IMR-90 (cell line): ENCODE results near the gene PLA2G3. TPM values are rescaled to one million over a fixed set of nuclear protein-coding genes. Genes with fewer than 3 reads are reported as not detected.

Experiments used
- ATAC-seq: fragments of 200-7000 bp; cut with Tn5 transposase; 2 replicates; pipeline ENCODE4 v1.9.1; 2020; ENCODE audit warnings: low read depth, mild to moderate bottlenecking, moderate library complexity
- BruUV-seq: library from RNA; stranded (reverse); fragments of 400-500 nt; replicated peaks from 2 replicates; lab custom pipeline; 2021; lab: Mats Ljungman, UMichigan
- CTCF ChIA-PET: fragments of 300-600 bp; formaldehyde crosslinking; extraction: SDS; loops from one replicate; lab custom pipeline; 2021; ENCODE audit warnings: antibody characterized with exemption; lab: Yijun Ruan, JAX
- POLR2A ChIA-PET: fragments of 300-600 bp; sonication (Branson Sonifier 250); formaldehyde crosslinking; loops from one replicate; lab custom pipeline; 2022; ENCODE audit warnings: antibody characterized with exemption; ENCODE audit not compliant: unreplicated experiment; lab: Charles Lee
- DNase-seq: peaks from one replicate; pipeline ENCODE4 v3.0.0; 2013
- H2AFZ ChIP-seq: replicated peaks from 2 replicates; pipeline ENCODE3; 2013; ENCODE audit warnings: low read length, mild to moderate bottlenecking; ENCODE audit not compliant: poor library complexity
- H2AK5ac ChIP-seq: 2 replicates; pipeline ENCODE4 v1.6.1; 2013; ENCODE audit warnings: low read depth, low read length, inconsistent platforms
- H2AK9ac ChIP-seq: replicated peaks from 2 replicates; pipeline ENCODE3; 2013; ENCODE audit warnings: mild to moderate bottlenecking, low read depth, low read length, moderate library complexity; ENCODE audit not compliant: poor library complexity
- H2BK120ac ChIP-seq: 2 replicates; pipeline ENCODE4 v1.6.1; 2013; ENCODE audit warnings: low read depth, low read length, inconsistent platforms
- H2BK15ac ChIP-seq: 3 replicates; pipeline ENCODE4 v1.6.1; 2013; ENCODE audit warnings: low read depth, low read length, inconsistent platforms
- H2BK20ac ChIP-seq: 2 replicates; pipeline ENCODE4 v1.6.1; 2013; ENCODE audit warnings: low read depth, mild to moderate bottlenecking, inconsistent platforms, low read length, moderate library complexity
- H2BK5ac ChIP-seq: 2 replicates; pipeline ENCODE4 v1.6.1; 2013; ENCODE audit warnings: mild to moderate bottlenecking, low read depth, low read length, inconsistent platforms; ENCODE audit not compliant: poor library complexity, severe bottlenecking
- H3K14ac ChIP-seq: replicated peaks from 2 replicates; pipeline ENCODE4 v1.6.1; 2013; ENCODE audit warnings: low read depth, low read length, inconsistent platforms
- H3K18ac ChIP-seq: 2 replicates; pipeline ENCODE4 v1.6.1; 2013; ENCODE audit warnings: low read depth, low read length, control low read depth
- H3K23ac ChIP-seq: 2 replicates; pipeline ENCODE4 v1.6.1; 2013; ENCODE audit warnings: low read depth, low read length, inconsistent platforms
- H3K27ac ChIP-seq: 2 replicates; pipeline ENCODE4 v1.5.1; 2013; ENCODE audit warnings: mild to moderate bottlenecking, control low read depth, low read length; ENCODE audit not compliant: insufficient read depth
- H3K27me3 ChIP-seq: 2 replicates; pipeline ENCODE4 v1.6.1; 2013; ENCODE audit warnings: low read length; ENCODE audit not compliant: control insufficient read depth, insufficient read depth
- H3K36me3 ChIP-seq: 2 replicates; pipeline ENCODE4 v1.6.1; 2013; ENCODE audit warnings: low read length, mixed read lengths; ENCODE audit not compliant: control insufficient read depth, insufficient read depth
- H3K4ac ChIP-seq: 2 replicates; pipeline ENCODE4 v1.6.1; 2013; ENCODE audit warnings: low read depth, low read length, inconsistent platforms
- H3K4me1 ChIP-seq: 2 replicates; pipeline ENCODE4 v1.6.1; 2013; ENCODE audit warnings: low read length, mixed read lengths; ENCODE audit not compliant: control insufficient read depth, insufficient read depth
- H3K4me2 ChIP-seq: 2 replicates; pipeline ENCODE4 v1.6.1; 2013; ENCODE audit warnings: low read depth, mild to moderate bottlenecking, control low read depth, low read length, moderate library complexity
- H3K4me3 ChIP-seq: 2 replicates; pipeline ENCODE4 v1.5.1; 2013; ENCODE audit warnings: low read depth, mild to moderate bottlenecking, control low read depth, low read length, moderate library complexity; ENCODE audit not compliant: insufficient read depth
- H3K56ac ChIP-seq: 2 replicates; pipeline ENCODE4 v1.6.1; 2013; ENCODE audit warnings: low read length, inconsistent platforms; ENCODE audit not compliant: insufficient read depth; ENCODE audit errors: extremely low read depth
- H3K79me1 ChIP-seq, 2 experiments: 2 replicates each; pipeline ENCODE4 v1.6.1; 2013; ENCODE audit warnings: low read length in 2 of 2, inconsistent platforms in 1 of 2, low read depth in 1 of 2
- H3K9ac ChIP-seq: 2 replicates; pipeline ENCODE4 v1.6.1; 2013; ENCODE audit warnings: low read depth, low read length, control low read depth
- H3K9me1 ChIP-seq: 2 replicates; pipeline ENCODE4 v1.6.1; 2013; ENCODE audit warnings: low read length, inconsistent platforms; ENCODE audit not compliant: insufficient read depth
- H3K9me3 ChIP-seq: 2 replicates; pipeline ENCODE4 v1.6.1; 2013; ENCODE audit warnings: low read length; ENCODE audit not compliant: control insufficient read depth, insufficient read depth
- H4K20me1 ChIP-seq: 2 replicates; pipeline ENCODE4 v1.6.1; 2013; ENCODE audit warnings: low read length, inconsistent platforms; ENCODE audit not compliant: insufficient read depth
- H4K5ac ChIP-seq: 2 replicates; pipeline ENCODE4 v1.6.1; 2013; ENCODE audit warnings: mild to moderate bottlenecking, low read depth, low read length, control low read depth
- H4K8ac ChIP-seq, 2 experiments: 2 replicates each; pipeline ENCODE4 v1.6.1; 2013; ENCODE audit warnings: low read depth in 2 of 2, low read length in 2 of 2, control low read depth in 1 of 2, inconsistent platforms in 1 of 2
- H4K91ac ChIP-seq: 2 replicates; pipeline ENCODE4 v1.6.1; 2013; ENCODE audit warnings: low read depth, low read length, inconsistent platforms; ENCODE audit not compliant: insufficient read depth
- CEBPB ChIP-seq: IDR thresholded peaks from 2 replicates; pipeline ENCODE4 v1.6.1; 2012; ENCODE audit warnings: low read depth, low read length, improper control_type of control experiment
- CHD1 ChIP-seq: IDR thresholded peaks from 2 replicates; pipeline ENCODE4 v1.6.1; 2012; ENCODE audit warnings: low read depth, low read length, improper control_type of control experiment
- NFE2L2 ChIP-seq: fragments of 150-350 bp; IDR thresholded peaks from 2 replicates; pipeline ENCODE4 v1.6.1; 2016; ENCODE audit warnings: low read depth, mild to moderate bottlenecking, low read length
- POLR2A ChIP-seq: IDR thresholded peaks from 2 replicates; pipeline ENCODE4 v1.6.1; 2012; ENCODE audit warnings: mild to moderate bottlenecking, low read depth, low read length
- RAD21 ChIP-seq: IDR thresholded peaks from 2 replicates; pipeline ENCODE4 v1.6.1; 2012; ENCODE audit warnings: low read length, improper control_type of control experiment
- WGBS, 2 experiments: methylation state at CpG; one replicate each; pipeline versions ENCODE4 v1.1.5 to v1.1.7; 2013; ENCODE audit warnings: missing lambda C conversion rate in 2 of 2; ENCODE audit not compliant: insufficient read length in 1 of 2; ENCODE audit errors: extremely low coverage in 2 of 2; 5-methylcytosine and 5-hydroxymethylcytosine counted together
- dilution Hi-C: fragments of 300-500 bp; cut with HindIII; formaldehyde crosslinking; loops from one replicate; pipeline ENCODE4 v1.14.3; 2018; ENCODE audit warnings: low sequenced_read_pairs; ENCODE audit not compliant: unreplicated experiment
- in situ Hi-C: fragments of 300-500 bp; cut with MboI; formaldehyde crosslinking; loops from 3 replicates; pipeline ENCODE4 v1.14.3; 2019; ENCODE audit warnings: low sequenced_read_pairs, inconsistent platforms, mixed read lengths
- intact Hi-C: fragments of 100-400 bp; cut with micrococcal nuclease; formaldehyde crosslinking; loops from 2 replicates; pipeline ENCODE4 v1.10.0; 2022
- polyA plus RNA-seq, 3 experiments: library from polyadenylated mRNA; depleted of rRNA; stranded (reverse); fragments of >200 nt; gene quantifications; 2 replicates each; pipeline ENCODE4 v1.2.3, GENCODE V29; 2012; ENCODE audit warnings: low replicate concordance in 1 of 3
- total RNA-seq: library from RNA; depleted of rRNA; stranded (reverse); fragments of >200 nt; gene quantifications from 2 replicates; pipeline ENCODE4 v1.2.3, GENCODE V29; 2012

Gene PLA2G3
- total and polyA plus RNA-seq, 2 of the 4 experiments (the other 2 are of a cell fraction), result under 0.01 to 0.12 TPM

GRCh38 chr22:31177420-31178162, 37.3 kb upstream of the PLA2G3 start (continued):
- TF ChIP-seq CHD1 (no peak), CEBPB (peak; percentile 51; the same call in 1 of the 2 replicates), NFE2L2 (peak; percentile 59; the same call in 1 of the 2 replicates)

GRCh38 chr22:31176923-31177322, 36.6 kb upstream of the PLA2G3 start:
- intact Hi-C loops (no loop called here), in situ Hi-C loops (no loop called here), dilution Hi-C loops (no loop called here)
- no peak overlapping the region for H3K4me2 ChIP-seq
- peak overlapping the region; percentile 66 for H3K9ac ChIP-seq
- H3K27ac ChIP-seq, result peak overlapping the region; percentile 93
- peak overlapping the region; percentile 99 for H2BK120ac ChIP-seq
- H2AK9ac ChIP-seq, result peak overlapping the region; percentile 86
- peaks cover 21% of the 10 kb centered on the region for H3K9me1 ChIP-seq
- H4K91ac ChIP-seq, result peak overlapping the region; percentile 100
- no peak overlapping the region for H2AFZ ChIP-seq
- H3K14ac ChIP-seq, result peak overlapping the region; percentile 96
- H3K9me3 ChIP-seq, result no peaks in the 10 kb centered on the region
- H3K56ac ChIP-seq, result peak overlapping the region; percentile 93
- no peak for TF ChIP-seq POLR2A
- no peak for TF ChIP-seq RAD21
- H4K8ac ChIP-seq, result peak overlapping the region; percentile 91 to 98
- H4K20me1 ChIP-seq, result peaks cover 4% of the 10 kb centered on the region; the same call in 1 of the 2 replicates
- ChIA-PET POLR2A (interaction anchor here (1.1 kb wide), 1 partner anchor 116 kb away, joined by 3 read pairs; the partner anchor contains the start of gene PIK3IP1), CTCF (interaction anchor here (1.0 kb wide), 1 partner anchor 10 kb away, joined by 4 read pairs; no protein-coding TSS in a partner anchor)
- peak overlapping the region; percentile 60; the same call in 1 of the 2 replicates for H4K5ac ChIP-seq
- H2BK20ac ChIP-seq, result peak overlapping the region; percentile 99
- H2BK5ac ChIP-seq, result peak overlapping the region; percentile 100
- H3K27me3 ChIP-seq, result no peaks in the 10 kb centered on the region
- H3K23ac ChIP-seq, result peak overlapping the region; percentile 93
- peak overlapping the region; percentile 99 for H2AK5ac ChIP-seq
- no peak for DNase-seq
- no peak overlapping the region for H3K4me3 ChIP-seq
- peaks cover 30% of the 10 kb centered on the region for H3K4me1 ChIP-seq
- H2BK15ac ChIP-seq, result peak overlapping the region; percentile 100; the same call in 2 of the 3 replicates
- peak overlapping the region; percentile 99 for H3K4ac ChIP-seq
- peaks cover 1% of the 10 kb centered on the region; the same call in 1 of the 2 replicates for H3K36me3 ChIP-seq
- no peak for ATAC-seq
- WGBS, 2 experiments, result no CpG with 5 or more reads among the region's 1 CpG
- no TSS peak for BruUV-seq
- peaks cover 36 to 71% of the 10 kb centered on the region in 2 experiments for H3K79me1 ChIP-seq
- H3K18ac ChIP-seq, result peak overlapping the region; percentile 68; the same call in 1 of the 2 replicates
